GM19023 (cell line): ENCODE measurements around the gene FTCDNL1.

Experiments used
- ATAC-seq: cut with Tn5 transposase; IDR thresholded peaks from one replicate; pipeline ENCODE4 v1.9.1; 2021; ENCODE audit warnings: mild to moderate bottlenecking, moderate library complexity; ENCODE audit not compliant: unreplicated experiment

Gene FTCDNL1

GRCh38 chr2:199792381-199792780 lies 58.6 kb downstream of the FTCDNL1 start:
- ATAC-seq: no peak

- no peak for ATAC-seq
Observed at GRCh38 chr2:199791326-199791725, 59.7 kb downstream of the FTCDNL1 start.

GRCh38 chr2:199784512-199784911 lies 66.5 kb downstream of the FTCDNL1 start:
- no peak for ATAC-seq

GRCh38 chr2:199779589-199779988 lies 71.4 kb downstream of the FTCDNL1 start:
- ATAC-seq: no peak

- ATAC-seq: no peak
Observed at GRCh38 chr2:199778655-199779054, 72.3 kb downstream of the FTCDNL1 start.

GRCh38 chr2:199777916-199778315 lies 73.1 kb downstream of the FTCDNL1 start:
- ATAC-seq: no peak

GRCh38 chr2:199777315-199777714 lies 73.7 kb downstream of the FTCDNL1 start:
- no peak for ATAC-seq

GRCh38 chr2:199775267-199775666 lies 75.7 kb downstream of the FTCDNL1 start:
- ATAC-seq: no peak

- no peak for ATAC-seq
Observed at GRCh38 chr2:199772035-199772976, 78.7 kb downstream of the FTCDNL1 start.

GRCh38 chr2:199770716-199771115 lies 80.3 kb downstream of the FTCDNL1 start:
- ATAC-seq: no peak

- ATAC-seq: no peak
Observed at GRCh38 chr2:199765646-199766045, 85.3 kb downstream of the FTCDNL1 start.

- no peak for ATAC-seq
Observed at GRCh38 chr2:199764273-199764800, 86.7 kb downstream of the FTCDNL1 start.

- ATAC-seq: no peak
Observed at GRCh38 chr2:199762963-199763362, 88.0 kb downstream of the FTCDNL1 start.

GRCh38 chr2:199760574-199760973 lies 90.4 kb downstream of the FTCDNL1 start:
- ATAC-seq: no peak

GRCh38 chr2:199757233-199757870 lies 93.6 kb downstream of the FTCDNL1 start:
- ATAC-seq: no peak

- ATAC-seq: no peak
Observed at GRCh38 chr2:199756743-199757142, 94.2 kb downstream of the FTCDNL1 start.

- no peak for ATAC-seq
Observed at GRCh38 chr2:199756211-199756610, 94.8 kb downstream of the FTCDNL1 start.

- ATAC-seq: no peak
Observed at GRCh38 chr2:199754766-199755165, 96.2 kb downstream of the FTCDNL1 start.

- no peak for ATAC-seq
Observed at GRCh38 chr2:199751492-199752120, 99.4 kb downstream of the FTCDNL1 start.

GRCh38 chr2:199749571-199749970 lies 101.4 kb downstream of the FTCDNL1 start:
- ATAC-seq: no peak

- no peak for ATAC-seq
Observed at GRCh38 chr2:199744724-199745123, 106.3 kb downstream of the FTCDNL1 start.
